Neural crest cell (in vitro differentiated cells): Measurements from ENCODE around the gene DYRK1A. TPM values are rescaled to one million over a fixed set of nuclear protein-coding genes. Genes with fewer than 3 reads are reported as not detected.

ENCODE experiments used
- DNase-seq: peaks from one replicate; pipeline ENCODE4 v3.0.0; 2021; ENCODE audit warnings: low read depth, mixed read lengths, low spot score
- H3K27ac Mint-ChIP-seq: one replicate; pipeline ENCODE4 v1.8.0; 2021; ENCODE audit warnings: mild to moderate bottlenecking, mixed read lengths; ENCODE audit not compliant: unreplicated experiment
- H3K27me3 Mint-ChIP-seq: 2 replicates; pipeline ENCODE4 v1.8.0; 2021; ENCODE audit warnings: low read depth, mild to moderate bottlenecking, mixed read lengths
- H3K36me3 Mint-ChIP-seq: 2 replicates; pipeline ENCODE4 v1.8.0; 2021; ENCODE audit warnings: low read depth, mild to moderate bottlenecking, mixed read lengths
- H3K4me1 Mint-ChIP-seq: 2 replicates; pipeline ENCODE4 v1.8.0; 2021; ENCODE audit warnings: mixed read lengths
- H3K4me3 Mint-ChIP-seq: one replicate; pipeline ENCODE4 v1.8.0; 2021; ENCODE audit warnings: mild to moderate bottlenecking, mixed read lengths
- H3K9me3 Mint-ChIP-seq: 2 replicates; pipeline ENCODE4 v1.8.0; 2021; ENCODE audit warnings: mixed read lengths
- total RNA-seq: library from RNA; stranded (reverse); gene quantifications from 2 replicates; pipeline ENCODE4 v1.2.1, GENCODE V29; 2021
- TF ChIP-seq, protein P1 (sequence below): fragments of 200-600 bp; sonication (generic); conservative IDR thresholded peaks from 2 replicates; pipeline ENCODE4 v1.5.0; 2021; ENCODE audit warnings: antibody characterized with exemption, mild to moderate bottlenecking

DYRK1A gene
- total RNA-seq, 1 donor from 2014 or later, result 77.0 TPM

DNA sequence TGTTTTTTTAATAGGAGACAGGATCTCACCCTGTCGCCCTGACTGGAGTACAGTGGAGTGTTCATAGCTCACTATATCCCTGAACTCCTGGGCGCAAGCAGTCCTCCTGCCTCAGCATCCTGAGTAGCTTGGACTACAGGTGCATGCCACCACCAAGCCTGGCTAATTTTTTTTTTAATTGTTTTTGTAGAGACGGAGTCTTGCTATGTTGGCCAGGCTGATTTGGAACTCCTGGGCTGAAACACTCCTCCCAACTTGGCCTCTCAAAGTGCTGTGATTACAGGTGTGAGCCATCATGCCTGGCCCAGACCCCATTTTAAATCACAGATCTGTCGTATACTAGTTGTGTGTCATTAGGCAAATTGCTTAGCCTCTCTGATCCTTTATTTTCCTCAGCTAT, 161.1 kb downstream of the DYRK1A start:
- H3K4me1 Mint-ChIP-seq, result no peaks in the 10 kb centered on the region
- H3K9me3 Mint-ChIP-seq, result peaks cover 6% of the 10 kb centered on the region
- H3K27ac Mint-ChIP-seq, result no peak overlapping the region
- H3K36me3 Mint-ChIP-seq, result peaks cover 2% of the 10 kb centered on the region
- TF ChIP-seq, protein P1, sequence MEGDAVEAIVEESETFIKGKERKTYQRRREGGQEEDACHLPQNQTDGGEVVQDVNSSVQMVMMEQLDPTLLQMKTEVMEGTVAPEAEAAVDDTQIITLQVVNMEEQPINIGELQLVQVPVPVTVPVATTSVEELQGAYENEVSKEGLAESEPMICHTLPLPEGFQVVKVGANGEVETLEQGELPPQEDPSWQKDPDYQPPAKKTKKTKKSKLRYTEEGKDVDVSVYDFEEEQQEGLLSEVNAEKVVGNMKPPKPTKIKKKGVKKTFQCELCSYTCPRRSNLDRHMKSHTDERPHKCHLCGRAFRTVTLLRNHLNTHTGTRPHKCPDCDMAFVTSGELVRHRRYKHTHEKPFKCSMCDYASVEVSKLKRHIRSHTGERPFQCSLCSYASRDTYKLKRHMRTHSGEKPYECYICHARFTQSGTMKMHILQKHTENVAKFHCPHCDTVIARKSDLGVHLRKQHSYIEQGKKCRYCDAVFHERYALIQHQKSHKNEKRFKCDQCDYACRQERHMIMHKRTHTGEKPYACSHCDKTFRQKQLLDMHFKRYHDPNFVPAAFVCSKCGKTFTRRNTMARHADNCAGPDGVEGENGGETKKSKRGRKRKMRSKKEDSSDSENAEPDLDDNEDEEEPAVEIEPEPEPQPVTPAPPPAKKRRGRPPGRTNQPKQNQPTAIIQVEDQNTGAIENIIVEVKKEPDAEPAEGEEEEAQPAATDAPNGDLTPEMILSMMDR, result no peak
- no peak for DNase-seq
- H3K27me3 Mint-ChIP-seq, result no peaks in the 10 kb centered on the region
- H3K4me3 Mint-ChIP-seq, result no peak overlapping the region

DNA sequence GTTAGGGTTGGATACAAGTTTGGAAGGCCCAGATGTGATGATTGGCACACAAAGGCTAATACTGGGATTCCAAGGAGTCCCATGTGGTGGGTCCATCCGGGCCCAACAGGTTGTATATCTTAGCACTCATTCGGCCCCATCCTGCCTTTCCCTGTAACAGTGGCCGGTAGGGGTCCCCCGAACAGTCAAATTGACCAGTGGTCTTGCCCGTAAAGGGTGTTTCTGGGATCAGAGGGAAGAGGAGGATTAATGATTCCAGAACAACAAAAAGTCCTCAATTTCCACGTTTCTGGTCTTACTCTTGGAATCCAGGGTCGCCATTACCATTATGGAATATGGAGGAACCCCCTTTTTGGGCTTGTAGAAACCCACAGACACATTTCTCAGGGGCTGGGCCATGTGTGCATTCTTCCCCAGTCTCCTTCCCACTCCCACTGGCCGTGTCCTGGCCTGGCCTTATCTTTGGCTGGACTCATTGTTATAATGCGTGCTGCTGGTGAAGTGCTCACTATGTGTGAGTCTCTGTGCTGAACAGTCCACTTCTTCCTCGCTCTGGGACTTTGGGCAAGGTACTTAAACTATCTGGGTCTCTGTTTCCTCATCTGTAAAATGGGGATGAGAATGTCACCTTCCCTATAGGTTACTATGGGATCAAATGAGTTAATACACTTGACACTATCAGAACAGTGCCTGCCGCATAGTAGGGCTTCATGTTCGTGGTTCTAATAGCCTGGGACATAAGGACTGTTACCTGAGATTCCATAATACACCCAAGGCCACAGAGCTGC, 161.8 kb downstream of the DYRK1A start:
- no peak for DNase-seq
- peaks cover 2% of the 10 kb centered on the region for H3K36me3 Mint-ChIP-seq
- TF ChIP-seq, protein P1, result no peak
- H3K27ac Mint-ChIP-seq, result no peak overlapping the region
- H3K9me3 Mint-ChIP-seq, result peaks cover 6% of the 10 kb centered on the region
- no peaks in the 10 kb centered on the region for H3K27me3 Mint-ChIP-seq
- no peak overlapping the region for H3K4me3 Mint-ChIP-seq
- no peaks in the 10 kb centered on the region for H3K4me1 Mint-ChIP-seq

DNA sequence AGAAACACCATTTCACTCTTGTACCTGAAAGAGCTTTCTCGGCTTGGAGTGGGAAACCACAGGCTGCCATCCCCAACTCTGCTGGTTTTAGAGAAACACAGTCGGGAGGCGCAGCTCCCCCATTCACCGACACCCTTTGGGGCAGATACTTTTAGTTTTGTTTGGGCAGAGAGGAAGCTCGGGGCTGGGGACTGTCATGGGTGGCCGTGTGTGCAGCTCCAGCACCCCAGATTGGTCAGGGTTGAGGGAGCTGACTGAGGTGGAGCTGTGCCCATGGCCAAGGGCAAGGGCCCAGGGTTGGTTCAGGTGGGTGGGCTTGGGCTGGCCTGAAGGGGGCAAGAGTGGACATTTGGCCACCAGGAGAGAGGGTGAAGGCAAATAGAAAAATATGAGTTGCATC, 163.1 kb downstream of the DYRK1A start:
- TF ChIP-seq, protein P1, result no peak
- Mint-ChIP-seq H3K4me1 (no peaks in the 10 kb centered on the region), H3K36me3 (peaks cover 2% of the 10 kb centered on the region), H3K27me3 (no peaks in the 10 kb centered on the region), H3K4me3 (no peak overlapping the region), H3K27ac (no peak overlapping the region), H3K9me3 (peaks cover 4% of the 10 kb centered on the region)
- no peak for DNase-seq

DNA sequence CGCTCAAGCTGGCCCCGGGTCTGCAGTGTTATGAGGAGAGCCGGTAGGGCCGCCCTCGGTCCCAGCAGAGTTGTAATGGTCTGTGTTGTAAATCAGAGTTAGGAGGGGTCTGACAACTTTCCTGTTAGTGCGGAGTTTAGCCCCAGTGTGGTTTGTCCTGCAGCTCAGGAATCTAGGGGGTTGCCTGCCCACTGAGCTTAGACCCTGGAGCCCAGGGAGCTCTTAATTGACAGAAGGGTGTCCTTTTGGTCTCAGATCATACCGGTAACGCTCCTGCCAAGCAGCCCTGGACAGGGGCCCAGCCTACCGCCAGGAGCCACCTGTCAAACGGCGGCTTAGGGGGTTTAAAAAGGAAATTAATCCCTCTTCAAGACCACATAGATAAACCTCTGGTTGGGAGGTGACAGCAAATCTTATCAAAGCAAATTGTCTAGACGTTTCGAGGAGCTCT, 164.4 kb downstream of the DYRK1A start:
- H3K27ac Mint-ChIP-seq, result no peak overlapping the region
- no peaks in the 10 kb centered on the region for H3K27me3 Mint-ChIP-seq
- TF ChIP-seq, protein P1, result no peak
- no peak overlapping the region for H3K4me3 Mint-ChIP-seq
- peaks cover 2% of the 10 kb centered on the region for H3K9me3 Mint-ChIP-seq
- DNase-seq, result no peak
- H3K4me1 Mint-ChIP-seq, result no peaks in the 10 kb centered on the region
- no peaks in the 10 kb centered on the region for H3K36me3 Mint-ChIP-seq

GRCh38 chr21:37531431-37531932, 164.9 kb downstream of the DYRK1A start:
- no peak for DNase-seq
- Mint-ChIP-seq H3K36me3 (no peaks in the 10 kb centered on the region), H3K27me3 (no peaks in the 10 kb centered on the region), H3K27ac (no peak overlapping the region), H3K4me1 (no peaks in the 10 kb centered on the region), H3K4me3 (no peak overlapping the region), H3K9me3 (peaks cover 3% of the 10 kb centered on the region)
- TF ChIP-seq, protein P1, result no peak
